Endothelial cell of umbilical vein (primary cell): ENCODE results near the gene CFTR. TPM values are rescaled to one million over a fixed set of nuclear protein-coding genes. Genes with fewer than 3 reads are reported as not detected.

Experiments used
- BruUV-seq: library from RNA; stranded (reverse); fragments of 400-500 nt; replicated peaks from 2 replicates; lab custom pipeline; 2021; lab: Mats Ljungman, UMichigan
- CTCF ChIA-PET: fragments of 300-600, 350-600 bp; sonication (Branson Sonifier 250); formaldehyde crosslinking; loops from one replicate; lab custom pipeline; 2021; ENCODE audit warnings: antibody characterized with exemption, inconsistent platforms; lab: Charles Lee
- POLR2A ChIA-PET: fragments of 300-600, 350-600 bp; sonication (Branson Sonifier 250); formaldehyde crosslinking; loops from one replicate; lab custom pipeline; 2021; ENCODE audit warnings: antibody characterized with exemption, inconsistent platforms; lab: Charles Lee
- DNase-seq: peaks from one replicate; pipeline ENCODE4 v3.0.0-alpha.2; 2011; ENCODE audit warnings: low read depth, low spot score
- FAIRE-seq: peaks from 2 replicates; lab custom pipeline; 2011; peaks lifted over from hg19 to GRCh38; lab: Jason Lieb, UNC
- H2AFZ ChIP-seq: 2 replicates; pipeline ENCODE4 v1.6.0; 2012; ENCODE audit warnings: low read depth, low read length, control low read depth, inconsistent platforms
- H3K27ac ChIP-seq: 2 replicates; pipeline ENCODE4 v1.5.1; 2011; ENCODE audit warnings: low read depth, mild to moderate bottlenecking, control low read depth, low read length, moderate library complexity; ENCODE audit not compliant: insufficient read depth
- H3K27me3 ChIP-seq, 2 experiments: 2 replicates each; pipeline versions ENCODE4 v1.6.0 to v1.6.1; 2011; ENCODE audit warnings: low read length in 2 of 2, mixed read lengths in 1 of 2; ENCODE audit not compliant: control insufficient read depth in 2 of 2, insufficient read depth in 2 of 2
- H3K36me3 ChIP-seq, 2 experiments: 2 replicates in 1 of 2; 3 replicates in 1 of 2; pipeline ENCODE4 v1.5.1; 2011; ENCODE audit warnings: low read length in 2 of 2, mild to moderate bottlenecking in 1 of 2, moderate library complexity in 1 of 2; ENCODE audit not compliant: control insufficient read depth in 2 of 2, insufficient read depth in 2 of 2; ENCODE audit errors: extremely low read depth in 1 of 2
- H3K4me1 ChIP-seq: 3 replicates; pipeline ENCODE4 v1.5.1; 2011; ENCODE audit warnings: mild to moderate bottlenecking, low read length; ENCODE audit not compliant: control insufficient read depth, insufficient read depth; ENCODE audit errors: extremely low read depth
- H3K4me2 ChIP-seq: 2 replicates; pipeline ENCODE4 v1.6.1; 2011; ENCODE audit warnings: low read length, control low read depth, mixed read lengths; ENCODE audit not compliant: insufficient read depth
- H3K4me3 ChIP-seq, 3 experiments: fragments of 200-600 bp in 1 of 3; sonication (generic), shearing (Covaris generic) in 1 of 3; replicated peaks in 1 of 3; 2 replicates each; pipeline ENCODE4 v1.5.1; 2011 to 2016; ENCODE audit warnings: control low read depth in 3 of 3, low read length in 3 of 3, mild to moderate bottlenecking in 2 of 3, inconsistent platforms in 1 of 3, low read depth in 1 of 3, moderate library complexity in 1 of 3; ENCODE audit not compliant: insufficient read depth in 1 of 3
- H3K79me2 ChIP-seq: 2 replicates; pipeline ENCODE4 v1.6.0; 2012; ENCODE audit warnings: low read length, inconsistent platforms; ENCODE audit not compliant: control insufficient read depth, insufficient read depth
- H3K9ac ChIP-seq: replicated peaks from 2 replicates; pipeline ENCODE3; 2011; ENCODE audit warnings: low read length, control low read depth; ENCODE audit not compliant: insufficient read depth; ENCODE audit errors: extremely low read depth
- H3K9me1 ChIP-seq: replicated peaks from 3 replicates; pipeline ENCODE4 v1.6.0; 2011; ENCODE audit warnings: mild to moderate bottlenecking, low read length; ENCODE audit not compliant: control insufficient read depth, insufficient read depth; ENCODE audit errors: extremely low read depth
- H3K9me3 ChIP-seq: replicated peaks from 2 replicates; pipeline ENCODE4 v1.5.1; 2012; ENCODE audit warnings: low read length, inconsistent platforms; ENCODE audit not compliant: control insufficient read depth, insufficient read depth
- H4K20me1 ChIP-seq: replicated peaks from 2 replicates; pipeline ENCODE3; 2011; ENCODE audit warnings: mild to moderate bottlenecking, low read length; ENCODE audit not compliant: control insufficient read depth, insufficient read depth; ENCODE audit errors: extremely low read depth
- CTCF ChIP-seq, 2 donors: IDR thresholded peaks; 1 replicate in 1 of 2; 2 replicates in 1 of 2; pipeline ENCODE4 v1.5.1; 2011; ENCODE audit warnings: low read length in 2 of 2, mild to moderate bottlenecking in 2 of 2, moderate library complexity in 2 of 2, control low read depth in 1 of 2, inconsistent platforms in 1 of 2, low read depth in 1 of 2; ENCODE audit not compliant: insufficient read depth in 1 of 2; ENCODE audit errors: extremely low read depth in 1 of 2
- EZH2 ChIP-seq: IDR thresholded peaks from 2 replicates; pipeline ENCODE4 v1.6.1; 2012; ENCODE audit warnings: borderline replicate concordance, low read depth, mild to moderate bottlenecking, moderate library complexity, low read length, inconsistent platforms; ENCODE audit not compliant: severe bottlenecking
- FOS ChIP-seq: IDR thresholded peaks from 2 replicates; pipeline ENCODE4 v1.6.1; 2011; ENCODE audit warnings: mild to moderate bottlenecking, low read length, moderate library complexity, borderline replicate concordance; ENCODE audit not compliant: insufficient read depth
- GATA2 ChIP-seq: IDR thresholded peaks from 2 replicates; pipeline ENCODE4 v1.7.0; 2011; ENCODE audit warnings: low read depth, mild to moderate bottlenecking, moderate library complexity, mixed read lengths, low read length; ENCODE audit not compliant: insufficient read length, insufficient read depth
- JUN ChIP-seq: IDR thresholded peaks from 2 replicates; pipeline ENCODE4 v1.6.1; 2011; ENCODE audit warnings: borderline replicate concordance, low read depth; ENCODE audit not compliant: insufficient read length, insufficient read depth
- MAX ChIP-seq: IDR thresholded peaks from 2 replicates; pipeline ENCODE4 v1.6.1; 2011; ENCODE audit not compliant: insufficient read depth, insufficient read length
- MYC ChIP-seq: IDR thresholded peaks from one replicate; pipeline ENCODE4 v1.6.1; 2011; ENCODE audit warnings: mild to moderate bottlenecking, low read depth, low read length
- POLR2A ChIP-seq: IDR thresholded peaks from 2 replicates; pipeline ENCODE4 v1.6.1; 2012; ENCODE audit warnings: low read depth, mild to moderate bottlenecking, control low read depth, low read length
- POLR2AphosphoS5 ChIP-seq: IDR thresholded peaks from 2 replicates; pipeline ENCODE4 v1.6.1; 2012; ENCODE audit warnings: low read depth, mild to moderate bottlenecking, control low read depth, low read length, moderate library complexity; ENCODE audit not compliant: insufficient read depth
- dilution Hi-C: fragments of 300-500 bp; cut with MboI; formaldehyde crosslinking; loops from one replicate; pipeline ENCODE4 v1.15.0; 2019; ENCODE audit warnings: low sequenced_read_pairs; ENCODE audit not compliant: extremely low pct_ligation_motif_present
- intact Hi-C: fragments of 100-400 bp; cut with micrococcal nuclease; formaldehyde crosslinking; loops from one replicate; pipeline ENCODE4 v1.10.0; 2022
- polyA plus RNA-seq, 4 experiments: library from polyadenylated mRNA; depleted of rRNA in 3 of 4; stranded (reverse) in 3 of 4; unstranded in 1 of 4; fragments of >200 nt; gene quantifications; 2 replicates each; pipeline versions ENCODE4 v1.2.1 to v1.2.3, GENCODE V29; 2011 to 2012; ENCODE audit warnings: missing spikeins in 1 of 4
- total RNA-seq: library from RNA; stranded (reverse); gene quantifications from 2 replicates; pipeline ENCODE4 v1.2.3, GENCODE V29; 2021

CFTR gene
- total and polyA plus RNA-seq, 2 donors (not counting 3 experiments of a cell fraction or from before 2014, with no cell fraction given): 0.03 TPM; not detected in 1

GRCh38 chr7:117505238-117505637, 25.4 kb downstream of the CFTR start:
- FAIRE-seq (no peak), DNase-seq (no peak)
- Histone ChIP-seq H3K4me2 (no peak overlapping the region), H4K20me1 (no peaks in the 10 kb centered on the region), H3K27me3 (no peaks in the 10 kb centered on the region), H3K79me2 (no peaks in the 10 kb centered on the region), H3K36me3 (no peaks in the 10 kb centered on the region), H3K9me1 (no peaks in the 10 kb centered on the region), H3K9ac (no peak overlapping the region), H3K9me3 (no peaks in the 10 kb centered on the region), H3K4me3 (no peak overlapping the region), H2AFZ (no peak overlapping the region), H3K4me1 (no peaks in the 10 kb centered on the region), H3K27ac (no peak overlapping the region)
- no peak for TF ChIP-seq POLR2A
- TF ChIP-seq EZH2: no peak
- TF ChIP-seq JUN: no peak
- no peak for TF ChIP-seq MAX
- no peak for TF ChIP-seq MYC
- TF ChIP-seq CTCF (IDR thresholded peaks at IDR 0.05; ENCODE audit: extremely low read depth in 1 of 2, insufficient read depth in 1 of 2, low read depth in 1 of 2, low read length in 2 of 2): no peak
- TF ChIP-seq POLR2AphosphoS5: no peak
- TF ChIP-seq FOS: no peak
- no peak for TF ChIP-seq GATA2
- POLR2A ChIA-PET: no interaction called here
- no TSS peak for BruUV-seq
- intact Hi-C loops (no loop called here), dilution Hi-C loops (no loop called here)
- CTCF ChIA-PET: interaction anchor here (1.3 to 1.6 kb wide), 2 partner anchors 43 to 46 kb away, joined by 3 to 4 read pairs; no protein-coding TSS in a partner anchor
